ENCODE data around the gene VAMP5. TPM values are rescaled to one million over a fixed set of nuclear protein-coding genes. Genes with fewer than 3 reads are reported as not detected.
"Not testable (repeated sequence)": the region's sequence is repeated elsewhere in the genome, so short reads cannot be mapped to it uniquely, and the experiment has no call there.

The VAMP5 gene
- total RNA-seq, 1 donor from 2014 or later: 42.5 TPM

DNA sequence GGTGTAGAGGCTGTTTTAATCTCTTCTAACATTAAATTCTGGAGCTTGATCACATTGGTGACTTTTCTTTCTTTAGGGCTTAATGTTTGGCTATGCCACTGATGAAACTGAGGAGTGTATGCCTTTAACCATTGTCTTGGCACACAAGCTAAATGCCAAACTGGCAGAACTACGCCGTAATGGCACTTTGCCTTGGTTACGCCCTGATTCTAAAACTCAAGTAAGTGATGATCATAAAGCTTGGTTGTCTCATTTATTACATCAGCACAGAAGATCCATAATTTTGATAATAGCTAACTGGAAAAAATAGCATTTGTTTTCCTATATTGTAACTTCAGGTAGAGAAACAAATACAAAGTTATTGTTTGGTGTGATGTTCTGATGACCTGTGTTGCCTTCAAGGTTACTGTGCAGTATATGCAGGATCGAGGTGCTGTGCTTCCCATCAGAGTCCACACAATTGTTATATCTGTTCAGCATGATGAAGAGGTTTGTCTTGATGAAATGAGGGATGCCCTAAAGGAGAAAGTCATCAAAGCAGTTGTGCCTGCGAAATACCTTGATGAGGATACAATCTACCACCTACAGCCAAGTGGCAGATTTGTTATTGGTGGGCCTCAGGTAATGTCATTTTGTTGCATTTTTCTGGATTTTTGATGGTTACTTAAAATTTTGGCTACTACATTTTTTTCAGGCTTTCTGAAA is 42.3 kb upstream of the VAMP5 start:
- Histone ChIP-seq H3K27ac (peak overlapping the region; percentile 99), H3K36me3 (peaks cover 0 to 44% of the 10 kb centered on the region in 2 donors), H3K27me3 (no peaks in the 10 kb centered on the region), H3K4me3 (peak overlapping the region; percentile 88 to 89), H3K4me1 (peaks cover 55% of the 10 kb centered on the region), H3K9me3 (no peaks in the 10 kb centered on the region)
- no peak for DNase-seq (ENCODE audit: extremely low spot score in 2 of 2)
- TF ChIP-seq POLR2A (IDR thresholded peaks at IDR 0.05): no peak
- TF ChIP-seq, protein P1, sequence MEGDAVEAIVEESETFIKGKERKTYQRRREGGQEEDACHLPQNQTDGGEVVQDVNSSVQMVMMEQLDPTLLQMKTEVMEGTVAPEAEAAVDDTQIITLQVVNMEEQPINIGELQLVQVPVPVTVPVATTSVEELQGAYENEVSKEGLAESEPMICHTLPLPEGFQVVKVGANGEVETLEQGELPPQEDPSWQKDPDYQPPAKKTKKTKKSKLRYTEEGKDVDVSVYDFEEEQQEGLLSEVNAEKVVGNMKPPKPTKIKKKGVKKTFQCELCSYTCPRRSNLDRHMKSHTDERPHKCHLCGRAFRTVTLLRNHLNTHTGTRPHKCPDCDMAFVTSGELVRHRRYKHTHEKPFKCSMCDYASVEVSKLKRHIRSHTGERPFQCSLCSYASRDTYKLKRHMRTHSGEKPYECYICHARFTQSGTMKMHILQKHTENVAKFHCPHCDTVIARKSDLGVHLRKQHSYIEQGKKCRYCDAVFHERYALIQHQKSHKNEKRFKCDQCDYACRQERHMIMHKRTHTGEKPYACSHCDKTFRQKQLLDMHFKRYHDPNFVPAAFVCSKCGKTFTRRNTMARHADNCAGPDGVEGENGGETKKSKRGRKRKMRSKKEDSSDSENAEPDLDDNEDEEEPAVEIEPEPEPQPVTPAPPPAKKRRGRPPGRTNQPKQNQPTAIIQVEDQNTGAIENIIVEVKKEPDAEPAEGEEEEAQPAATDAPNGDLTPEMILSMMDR (IDR thresholded peaks at IDR 0.05): no peak
- TF ChIP-seq POLR2AphosphoS5 (IDR thresholded peaks at IDR 0.05; ENCODE audit: insufficient read depth in 1 of 2, low read depth in 1 of 2): peak in 1 of 2 donors; percentile 21
- intact Hi-C loops (cut with DNase I): loop anchor here (10.0 kb wide), 1 partner anchor 63 kb away; the partner anchor contains the start of gene TMEM150A

DNA sequence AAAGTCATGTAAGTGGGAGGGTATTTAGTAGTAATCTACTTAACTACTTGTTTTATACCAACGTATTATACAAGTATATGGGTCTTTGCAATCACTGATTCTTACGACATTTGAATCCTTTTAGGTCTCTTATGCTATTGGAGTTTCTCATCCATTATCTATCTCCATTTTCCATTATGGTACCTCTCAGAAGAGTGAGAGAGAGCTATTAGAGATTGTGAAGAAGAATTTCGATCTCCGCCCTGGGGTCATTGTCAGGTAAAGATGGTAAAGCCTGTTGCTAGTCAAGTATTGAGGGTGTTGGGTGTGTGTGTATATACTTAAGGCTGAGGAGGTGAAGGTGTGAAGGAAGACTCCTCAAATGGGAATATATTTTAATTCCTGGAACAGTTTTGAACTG is 41.5 kb upstream of the VAMP5 start:
- DNase-seq (ENCODE audit: extremely low spot score in 2 of 2): no peak

DNA sequence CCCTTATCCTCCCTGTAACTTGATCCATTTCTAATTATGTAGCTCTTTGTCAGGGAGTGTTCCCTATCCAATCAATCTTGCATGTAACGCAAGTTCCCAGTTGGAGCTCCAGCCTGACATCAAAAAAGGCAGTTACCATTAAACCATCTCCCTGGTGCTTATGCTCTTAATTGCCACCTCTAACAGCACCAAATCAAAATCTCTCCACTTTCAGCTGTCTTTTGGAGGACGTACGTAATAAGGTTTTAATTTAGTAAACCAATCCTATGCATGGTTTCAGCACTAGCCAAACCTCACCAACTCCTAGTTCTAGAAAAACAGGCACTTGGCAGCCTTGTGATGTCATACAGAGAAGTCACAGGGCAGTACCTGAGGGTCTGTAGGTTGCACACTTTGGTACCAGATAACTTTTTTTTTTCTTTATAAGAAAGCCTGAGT is 40.0 kb upstream of the VAMP5 start:
- Histone ChIP-seq H3K4me1 (peaks cover 44% of the 10 kb centered on the region), H3K27ac (peak overlapping the region; percentile 9), H3K36me3 (peaks cover 0 to 44% of the 10 kb centered on the region in 2 donors)
- not testable (repeated sequence) for H3K9me3 ChIP-seq; DNase-seq (ENCODE audit: extremely low spot score in 2 of 2); H3K4me3 ChIP-seq; H3K27me3 ChIP-seq
- intact Hi-C loops (cut with DNase I): loop anchor here (10.0 kb wide), 1 partner anchor 61 kb away; the partner anchor contains the start of gene TMEM150A

More for the DNA sequence above, 41.5 kb upstream of the VAMP5 start:
- Histone ChIP-seq H3K4me3 (no peak overlapping the region), H3K27ac (peak overlapping the region; percentile 99), H3K4me1 (peaks cover 46% of the 10 kb centered on the region), H3K27me3 (no peaks in the 10 kb centered on the region), H3K36me3 (peaks cover 0 to 44% of the 10 kb centered on the region in 2 donors), H3K9me3 (no peaks in the 10 kb centered on the region)
- intact Hi-C loops (cut with DNase I): loop anchor here (10.0 kb wide), 1 partner anchor 62 kb away; the partner anchor contains the start of gene TMEM150A
- TF ChIP-seq, protein P1 (IDR thresholded peaks at IDR 0.05): no peak
- TF ChIP-seq POLR2A (IDR thresholded peaks at IDR 0.05) (no peak), POLR2AphosphoS5 (IDR thresholded peaks at IDR 0.05; ENCODE audit: insufficient read depth in 1 of 2, low read depth in 1 of 2) (no peak)

DNA sequence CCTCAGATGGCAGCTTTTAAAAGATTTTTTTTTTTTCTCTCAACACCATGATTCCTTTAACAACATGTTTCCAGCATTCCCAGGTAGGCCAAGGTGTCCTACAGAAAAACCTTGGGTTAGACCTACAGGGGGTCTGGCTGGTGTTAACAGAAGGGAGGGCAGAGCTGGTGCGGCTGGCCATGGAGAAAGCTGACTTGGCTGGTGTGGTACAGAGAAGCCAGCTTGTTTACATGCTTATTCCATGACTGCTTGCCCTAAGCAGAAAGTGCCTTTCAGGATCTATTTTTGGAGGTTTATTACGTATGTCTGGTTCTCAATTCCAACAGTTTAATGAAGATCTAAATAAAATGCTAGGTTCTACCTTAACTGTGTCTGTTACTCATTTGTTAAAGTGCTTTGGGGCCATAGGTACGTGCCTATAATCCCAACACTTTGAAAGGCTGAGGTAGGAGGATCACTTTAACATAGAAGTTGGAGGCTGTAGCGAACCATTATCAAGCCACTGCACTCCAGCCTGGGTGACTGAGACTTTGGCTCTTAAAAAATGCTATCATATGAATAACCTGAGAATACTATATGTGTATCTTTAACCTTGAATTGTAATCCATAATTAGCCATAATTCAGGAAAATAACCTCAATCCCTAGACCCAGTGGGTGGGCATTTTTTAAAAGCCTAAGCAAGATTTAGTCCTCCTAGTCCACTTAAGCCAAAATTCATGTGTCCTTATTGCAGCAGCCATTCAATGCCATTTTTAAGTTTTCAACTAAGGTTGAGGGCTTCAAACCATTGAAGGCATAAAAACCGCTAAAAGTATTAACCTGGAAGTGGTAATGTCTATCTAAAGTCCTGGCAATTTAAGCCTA is 39.1 kb upstream of the VAMP5 start:
- Histone ChIP-seq H3K36me3 (peaks cover 0 to 47% of the 10 kb centered on the region in 2 donors), H3K27ac (peak overlapping the region; percentile 10), H3K4me1 (peaks cover 44% of the 10 kb centered on the region)
- not testable (repeated sequence) for DNase-seq (ENCODE audit: extremely low spot score in 2 of 2); H3K4me3 ChIP-seq; H3K27me3 ChIP-seq; H3K9me3 ChIP-seq
- intact Hi-C loops (cut with DNase I): loop anchor here (10.0 kb wide), 1 partner anchor 60 kb away; the partner anchor contains the start of gene TMEM150A

DNA sequence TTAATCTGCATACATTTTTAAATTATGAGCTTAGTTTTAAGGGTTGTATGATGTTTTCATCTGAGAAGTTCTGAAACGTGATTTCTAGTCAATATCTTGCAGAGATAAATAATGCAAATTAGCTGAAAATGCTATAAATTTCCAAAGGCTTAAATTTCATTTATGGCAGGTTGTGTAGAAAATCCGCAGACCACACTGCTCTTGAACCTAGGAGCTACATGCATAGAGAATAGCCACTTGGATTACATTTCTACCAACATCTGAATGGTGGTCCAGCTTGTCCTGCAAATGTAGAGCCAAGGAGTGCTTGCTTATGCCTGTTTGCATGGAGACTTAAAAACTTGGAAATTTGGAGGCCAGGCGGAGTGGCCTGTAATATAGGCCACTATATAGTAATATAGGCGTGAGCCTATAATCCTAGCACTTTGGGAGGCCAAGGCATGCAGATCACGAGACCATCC is 38.4 kb upstream of the VAMP5 start:
- TF ChIP-seq POLR2AphosphoS5 (IDR thresholded peaks at IDR 0.05; ENCODE audit: insufficient read depth in 1 of 2, low read depth in 1 of 2) (no peak), POLR2A (IDR thresholded peaks at IDR 0.05) (no peak)
- TF ChIP-seq, protein P1 (IDR thresholded peaks at IDR 0.05): no peak
- H3K27me3 ChIP-seq: no peaks in the 10 kb centered on the region
- peaks cover 39% of the 10 kb centered on the region for H3K4me1 ChIP-seq
- DNase-seq (ENCODE audit: extremely low spot score in 2 of 2): no peak
- peaks cover 0 to 53% of the 10 kb centered on the region in 2 donors for H3K36me3 ChIP-seq
- intact Hi-C loops (cut with DNase I): loop anchor here (10.0 kb wide), 1 partner anchor 59 kb away; the partner anchor contains the start of gene TMEM150A
- H3K9me3 ChIP-seq: no peaks in the 10 kb centered on the region
- no peak overlapping the region for H3K4me3 ChIP-seq
- H3K27ac ChIP-seq: no peak overlapping the region

All from vagina (tissue), 2 donors.